ENCODE data around the gene EFNB2. TPM values are rescaled to one million over a fixed set of nuclear protein-coding genes. Genes with fewer than 3 reads are reported as not detected.

The EFNB2 gene
- total RNA-seq, 1 donor from 2014 or later, result 17.8 TPM

DNA sequence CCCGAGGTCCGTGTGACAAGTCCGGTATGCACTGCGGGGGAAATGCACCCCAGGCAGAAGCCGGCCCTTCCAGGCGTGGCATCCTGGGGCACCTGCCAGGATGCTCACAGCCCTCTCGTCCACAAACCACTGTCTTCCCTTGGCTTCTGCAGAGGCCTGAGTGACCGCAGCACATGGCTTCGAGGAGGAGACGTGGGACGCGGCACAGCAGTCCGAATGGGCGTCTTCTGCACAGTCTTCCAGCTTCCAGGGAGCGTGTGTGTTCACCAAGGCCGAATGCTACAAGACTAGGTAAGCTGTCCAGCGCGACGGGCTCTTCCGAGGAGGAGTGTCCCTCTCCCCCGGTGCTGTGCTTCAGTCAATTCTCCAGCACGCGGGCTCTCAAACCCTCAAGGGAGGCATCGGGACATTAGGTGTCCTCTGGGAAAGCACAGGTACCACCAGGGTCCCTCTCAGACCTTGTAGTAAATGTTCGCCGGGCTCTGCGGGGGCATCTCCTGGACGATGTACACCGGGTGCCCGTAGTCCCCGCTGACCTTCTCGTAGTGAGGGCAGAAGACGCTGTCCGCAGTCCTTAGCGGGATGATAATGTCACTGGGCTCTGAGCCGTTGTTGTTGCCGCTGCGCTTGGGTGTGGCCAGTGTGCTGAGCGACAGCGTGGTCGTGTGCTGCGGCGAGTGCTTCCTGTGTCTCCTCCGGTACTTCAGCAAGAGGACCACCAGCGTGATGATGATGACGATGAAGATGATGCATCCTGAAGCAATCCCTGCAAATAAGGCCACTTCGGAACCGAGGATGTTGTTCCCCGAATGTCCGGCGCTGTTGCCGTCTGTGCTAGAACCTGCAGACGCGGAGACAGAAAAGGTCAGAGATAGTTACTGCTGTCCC, 42.6 kb downstream of the EFNB2 start:
- intact Hi-C loops (cut with DNase I), result no loop called here
- no peak for DNase-seq (ENCODE audit: low spot score)

DNA sequence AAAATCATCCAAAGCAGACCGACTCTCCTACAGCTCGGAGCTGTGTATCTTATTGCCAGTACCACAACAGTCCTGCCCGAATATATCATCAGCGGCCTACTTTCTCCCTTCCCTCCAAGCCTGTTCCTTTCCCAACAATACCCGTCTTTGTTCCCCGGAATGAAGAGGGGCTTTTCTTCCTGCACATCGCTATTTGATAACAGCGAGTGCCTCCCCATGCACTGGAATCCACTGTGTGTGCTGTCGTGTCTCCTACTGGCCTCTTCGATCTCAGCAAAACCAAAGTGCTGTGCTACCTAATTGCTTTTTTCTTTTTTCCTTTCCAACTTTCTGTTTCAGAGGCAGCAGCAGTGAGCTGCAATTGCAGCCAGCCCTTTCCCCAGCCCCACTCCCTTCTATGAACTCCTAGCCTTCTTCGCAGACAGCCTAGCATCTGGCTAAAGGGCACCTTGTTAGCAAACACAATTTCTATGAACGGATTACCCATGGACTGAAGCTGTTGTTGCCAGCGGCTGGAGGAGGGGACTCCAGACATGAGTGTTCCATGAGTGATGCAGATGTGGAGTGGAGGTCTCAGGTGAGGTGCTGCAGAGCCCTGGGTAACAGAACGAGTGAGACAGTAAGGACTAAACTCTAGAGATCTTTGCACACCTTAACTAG, 43.4 kb downstream of the EFNB2 start:
- no peak for DNase-seq (ENCODE audit: low spot score)
- intact Hi-C loops (cut with DNase I), result no loop called here

GRCh38 chr13:106491463-106491862, 44.0 kb downstream of the EFNB2 start:
- intact Hi-C loops (cut with DNase I), result no loop called here
- no peak for DNase-seq (ENCODE audit: low spot score)

- intact Hi-C loops (cut with DNase I), result no loop called here
- DNase-seq (ENCODE audit: low spot score), result no peak
These were observed 44.7 kb downstream of the EFNB2 start for GRCh38 chr13:106490569-106491321.

DNA sequence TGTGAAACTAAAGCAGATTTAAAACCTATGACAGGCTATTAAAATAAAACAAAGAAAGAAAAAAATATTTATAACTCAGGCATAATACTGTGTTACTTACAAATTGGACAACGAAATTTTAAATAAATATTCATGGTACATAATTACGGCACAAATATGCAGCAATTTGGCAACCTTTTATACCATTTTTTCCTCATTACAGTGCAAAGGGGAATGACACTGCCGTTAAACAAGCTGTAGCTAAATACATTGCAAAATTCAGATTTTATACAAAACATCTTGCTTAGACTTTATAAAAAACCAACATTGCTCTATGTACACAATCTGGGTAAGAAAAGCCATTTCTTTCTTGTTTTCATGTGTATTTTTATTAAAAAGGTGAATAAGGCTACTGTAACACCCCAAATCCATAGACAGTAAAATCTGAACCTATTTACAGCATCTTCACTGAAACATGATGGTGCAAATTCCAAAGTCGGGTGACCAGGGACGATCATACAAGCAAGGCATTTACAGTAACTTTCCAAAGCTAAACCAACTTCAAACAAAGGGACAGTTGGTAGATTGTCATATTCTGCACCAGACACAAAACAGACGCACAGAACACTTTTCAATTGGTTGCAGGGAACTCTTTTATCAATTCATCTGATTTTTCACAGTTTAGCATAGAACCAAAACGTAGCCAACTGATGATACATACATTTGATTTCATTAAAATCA, 45.5 kb downstream of the EFNB2 start:
- DNase-seq (ENCODE audit: low spot score), result no peak
- intact Hi-C loops (cut with DNase I), result loop anchor here (10.0 kb wide), 1 partner anchor 215 kb away; no protein-coding TSS in a partner anchor

DNA sequence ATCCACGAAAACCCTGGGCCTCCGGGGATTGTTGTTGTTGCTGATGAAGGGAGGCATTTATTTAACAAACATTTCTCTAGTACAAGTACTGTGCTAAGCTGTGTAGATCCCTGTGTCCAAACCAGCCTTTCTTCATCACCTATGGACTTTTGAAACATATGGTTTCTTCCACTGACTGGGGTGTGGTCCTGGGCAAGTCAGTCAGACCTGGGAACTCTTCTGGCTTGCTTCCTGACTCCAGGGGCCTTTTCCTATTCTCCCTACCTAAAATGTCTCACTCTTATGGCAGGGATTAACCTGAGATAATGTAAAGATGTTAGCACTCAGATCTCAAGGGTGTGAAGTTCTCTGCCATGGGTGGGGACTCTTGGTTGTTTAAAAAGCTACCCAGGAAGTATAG, 46.8 kb downstream of the EFNB2 start:
- no peak for DNase-seq (ENCODE audit: low spot score)
- intact Hi-C loops (cut with DNase I), result loop anchor here (10.0 kb wide), 1 partner anchor 214 kb away; no protein-coding TSS in a partner anchor

DNA sequence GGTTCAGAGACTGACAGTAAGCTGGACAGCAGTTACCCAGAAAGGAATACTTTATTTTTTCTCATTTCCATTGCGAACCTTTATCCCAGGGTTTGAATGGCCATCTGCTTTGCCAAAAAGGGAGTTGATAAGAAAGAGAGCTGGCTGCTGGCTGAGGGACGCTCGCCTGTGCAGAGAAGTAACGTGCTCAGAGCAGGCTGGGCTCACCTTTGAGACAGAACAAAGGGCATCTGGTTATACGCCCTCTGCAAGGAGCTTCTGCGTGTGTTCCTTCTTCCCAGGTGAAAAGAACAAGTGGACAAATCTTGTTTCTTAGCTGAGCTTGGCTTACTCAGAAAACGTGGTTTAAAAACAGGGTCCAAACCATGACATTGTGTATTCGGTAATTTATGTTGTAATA, 47.4 kb downstream of the EFNB2 start:
- intact Hi-C loops (cut with DNase I), result loop anchor here (10.0 kb wide), 1 partner anchor 213 kb away; no protein-coding TSS in a partner anchor
- DNase-seq (ENCODE audit: low spot score), result no peak

- intact Hi-C loops (cut with DNase I), result loop anchor here (10.0 kb wide), 1 partner anchor 212 kb away; no protein-coding TSS in a partner anchor
These were observed 48.3 kb downstream of the EFNB2 start for GRCh38 chr13:106487129-106487528.

DNA sequence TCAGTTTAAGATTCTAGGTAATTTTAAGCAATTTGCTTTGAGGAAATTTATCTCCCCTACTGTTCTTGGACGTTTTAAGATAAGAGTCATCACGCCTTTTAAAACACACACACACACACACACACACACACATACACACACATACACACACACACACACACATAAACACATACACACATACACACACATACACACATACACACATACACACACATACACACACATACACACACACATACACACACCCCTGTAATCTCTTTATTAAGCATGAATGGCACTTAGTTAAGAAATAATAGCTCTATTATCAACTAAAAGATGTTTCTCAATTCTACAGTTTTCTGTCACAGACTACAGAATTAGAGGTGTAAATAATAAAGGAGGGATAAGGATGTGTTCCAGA, 49.2 kb downstream of the EFNB2 start:
- intact Hi-C loops (cut with DNase I), result loop anchor here (10.0 kb wide), 1 partner anchor 211 kb away; no protein-coding TSS in a partner anchor
- no peak for DNase-seq (ENCODE audit: low spot score)

More at GRCh38 chr13:106487129-106487528, 48.3 kb downstream of the EFNB2 start:
- no peak for DNase-seq (ENCODE audit: low spot score)

DNA sequence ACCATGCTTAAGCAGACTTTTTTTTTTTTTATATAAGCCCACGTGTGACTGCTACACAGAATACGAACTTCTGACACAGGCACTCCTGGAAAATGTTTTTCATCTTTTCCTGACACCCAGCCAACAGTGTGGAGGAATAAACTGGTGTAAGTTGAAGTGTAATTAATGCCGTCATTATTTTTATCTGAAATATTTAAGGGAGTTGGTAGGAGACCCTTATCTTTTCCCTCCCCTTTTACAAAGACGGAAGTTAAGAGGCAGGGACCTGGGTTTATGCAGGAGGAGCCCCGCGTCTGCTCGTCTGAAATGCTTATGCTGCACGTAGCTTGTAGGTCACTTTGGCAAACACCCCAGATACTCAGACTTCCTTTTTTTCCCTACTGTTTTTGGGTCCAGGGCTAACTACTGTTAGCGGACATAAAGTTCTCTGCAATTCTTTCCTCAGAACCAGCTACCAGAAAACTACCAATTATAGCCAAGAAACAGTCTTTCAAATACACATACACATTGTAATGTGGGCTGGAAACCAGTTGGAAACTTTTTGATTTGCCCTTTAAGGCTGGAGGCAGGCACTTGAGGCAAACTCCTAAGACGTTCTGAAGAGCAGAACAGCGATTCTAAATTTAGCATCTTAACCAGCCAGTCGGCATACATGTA, 50.8 kb downstream of the EFNB2 start:
- intact Hi-C loops (cut with DNase I), result loop anchor here (10.0 kb wide), 1 partner anchor 210 kb away; no protein-coding TSS in a partner anchor
- DNase-seq (ENCODE audit: low spot score), result no peak

DNA sequence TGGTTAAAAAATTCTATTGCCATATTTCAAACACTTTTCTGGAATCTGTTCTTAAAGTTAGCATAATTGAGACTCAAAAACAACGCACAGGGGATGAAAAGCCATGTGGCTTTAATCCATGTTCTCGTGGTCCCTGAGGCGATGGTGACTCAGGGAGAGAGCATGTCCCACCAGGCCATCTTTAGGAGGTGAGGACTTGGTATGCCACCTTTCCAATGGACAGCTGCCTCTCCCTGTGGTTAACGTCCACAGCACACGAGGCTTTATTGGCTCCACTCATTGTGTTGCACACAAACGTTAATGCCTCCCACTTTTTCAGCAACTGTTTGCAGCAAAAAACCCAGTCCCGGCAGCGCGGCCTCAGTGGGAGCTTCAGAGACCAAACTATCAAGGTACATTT, 51.4 kb downstream of the EFNB2 start:
- DNase-seq (ENCODE audit: low spot score), result no peak
- intact Hi-C loops (cut with DNase I), result loop anchor here (10.0 kb wide), 1 partner anchor 209 kb away; no protein-coding TSS in a partner anchor

- intact Hi-C loops (cut with DNase I), result loop anchor here (10.0 kb wide), 1 partner anchor 207 kb away; no protein-coding TSS in a partner anchor
- DNase-seq (ENCODE audit: low spot score), result no peak
These were observed 53.5 kb downstream of the EFNB2 start for GRCh38 chr13:106481919-106482318.

GRCh38 chr13:106480351-106480910, 55.0 kb downstream of the EFNB2 start:
- intact Hi-C loops (cut with DNase I), result loop anchor here (10.0 kb wide), 1 partner anchor 206 kb away; no protein-coding TSS in a partner anchor
- DNase-seq (ENCODE audit: low spot score), result no peak

GRCh38 chr13:106479929-106480328, 55.5 kb downstream of the EFNB2 start:
- intact Hi-C loops (cut with DNase I), result loop anchor here (10.0 kb wide), 1 partner anchor 205 kb away; no protein-coding TSS in a partner anchor
- DNase-seq (ENCODE audit: low spot score), result no peak

GRCh38 chr13:106478116-106478515, 57.3 kb downstream of the EFNB2 start:
- DNase-seq (ENCODE audit: low spot score), result no peak

GRCh38 chr13:106477303-106477702, 58.2 kb downstream of the EFNB2 start:
- intact Hi-C loops (cut with DNase I), result no loop called here
- no peak for DNase-seq (ENCODE audit: low spot score)

More at GRCh38 chr13:106478116-106478515, 57.3 kb downstream of the EFNB2 start:
- intact Hi-C loops (cut with DNase I), result no loop called here

GRCh38 chr13:106475852-106476251, 59.6 kb downstream of the EFNB2 start:
- no peak for DNase-seq (ENCODE audit: low spot score)
- intact Hi-C loops (cut with DNase I), result no loop called here

DNA sequence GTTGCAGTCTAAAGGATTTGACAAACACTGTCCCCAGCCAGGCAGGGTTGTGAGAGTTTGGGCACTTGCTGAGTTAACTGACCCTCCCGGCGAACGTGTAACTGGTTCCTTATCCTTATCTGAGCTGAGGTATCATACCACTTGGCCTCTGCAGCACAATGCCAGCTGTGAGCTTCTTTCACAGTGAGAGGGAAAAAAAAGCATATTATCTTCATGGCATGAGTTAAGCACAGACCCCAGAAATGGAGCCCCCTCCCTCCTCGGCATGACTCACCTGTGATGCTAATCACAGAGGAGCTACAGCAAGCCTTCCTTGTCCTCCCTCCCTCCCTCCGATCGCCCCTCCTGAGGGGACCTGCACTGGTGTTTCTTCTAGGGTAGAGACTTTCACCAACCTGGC, 60.5 kb downstream of the EFNB2 start:
- DNase-seq (ENCODE audit: low spot score), result no peak
- intact Hi-C loops (cut with DNase I), result no loop called here
